Cardiac fibroblast (primary cell): ENCODE results near the gene C1orf167.

ENCODE experiments used
- DNase-seq, 2 donors: peaks; one replicate each; pipeline versions ENCODE4 v3.0.0 to v3.0.0-alpha.2; 2010; ENCODE audit warnings: low read depth in 2 of 2
- H3K4me3 ChIP-seq, 2 donors: replicated peaks in 1 of 2; 1 replicate in 1 of 2; 2 replicates in 1 of 2; pipeline ENCODE4 v1.5.1; 2011; ENCODE audit warnings: low read depth in 2 of 2, low read length in 2 of 2, mild to moderate bottlenecking in 2 of 2, moderate library complexity in 1 of 2
- CTCF ChIP-seq: IDR thresholded peaks from one replicate; pipeline ENCODE4 v1.5.1; 2011; ENCODE audit warnings: low read depth, mild to moderate bottlenecking, low read length, inconsistent platforms

Gene C1orf167

DNA sequence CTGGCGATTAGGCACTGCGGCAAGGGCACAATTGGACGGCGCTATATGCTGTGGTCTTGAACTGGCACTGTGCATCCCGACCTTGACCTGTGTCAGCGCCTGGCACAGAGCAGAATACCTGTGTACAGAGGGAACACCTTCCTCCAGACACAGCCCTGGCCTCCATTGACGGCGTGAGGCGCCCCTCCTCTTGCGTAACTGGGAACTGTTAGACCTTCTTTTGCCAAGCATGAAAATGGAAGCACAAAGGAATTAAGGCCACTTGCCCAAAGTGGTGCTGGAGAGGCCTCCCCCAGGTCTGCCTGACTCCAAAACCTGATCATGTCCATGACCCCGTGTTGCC is 32.9 kb upstream of the C1orf167 start:
- no peak for DNase-seq
- TF ChIP-seq CTCF = no peak
- H3K4me3 ChIP-seq = no peak overlapping the region

- H3K4me3 ChIP-seq = no peak overlapping the region
- TF ChIP-seq CTCF = no peak
- peak in 1 of 2 donors; percentile 10 for DNase-seq
These were observed 32.2 kb upstream of the C1orf167 start for GRCh38 chr1:11729498-11730428.

- no peak overlapping the region for H3K4me3 ChIP-seq
- no peak for TF ChIP-seq CTCF
- peak; percentile 65 to 68 for DNase-seq
These were observed 31.5 kb upstream of the C1orf167 start for GRCh38 chr1:11730429-11730891.

DNA sequence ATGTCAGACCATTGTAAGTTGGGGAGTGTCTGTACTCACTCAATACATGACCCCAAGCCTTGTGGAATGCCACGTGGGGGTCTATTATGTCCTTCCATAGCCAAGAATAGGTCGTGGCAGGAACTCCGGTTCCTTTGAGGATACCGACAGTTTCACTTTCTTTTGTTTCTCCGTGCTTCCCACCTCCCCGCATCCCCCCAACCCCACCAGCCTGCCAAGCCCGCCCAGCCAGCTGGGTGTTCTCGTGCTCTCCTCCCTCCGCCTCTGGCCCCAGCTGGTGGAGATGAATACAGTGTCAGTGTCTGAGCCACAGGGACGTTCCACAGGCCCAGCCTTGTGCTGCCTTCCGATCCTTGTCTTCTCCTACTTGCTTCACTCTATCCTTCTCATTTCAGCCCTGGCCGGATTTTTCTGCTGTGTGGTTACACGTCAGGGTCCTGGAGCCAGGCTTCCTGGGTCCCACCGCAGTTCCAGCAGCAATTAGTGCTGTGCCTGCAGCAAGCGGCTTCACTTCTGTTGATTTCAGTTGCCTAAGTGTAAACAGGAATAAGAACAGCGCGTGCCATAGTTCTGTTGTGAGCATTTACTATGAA is 30.2 kb upstream of the C1orf167 start:
- DNase-seq = peak; percentile 61 to 77
- peak overlapping the region; percentile 9 to 39 for H3K4me3 ChIP-seq

DNA sequence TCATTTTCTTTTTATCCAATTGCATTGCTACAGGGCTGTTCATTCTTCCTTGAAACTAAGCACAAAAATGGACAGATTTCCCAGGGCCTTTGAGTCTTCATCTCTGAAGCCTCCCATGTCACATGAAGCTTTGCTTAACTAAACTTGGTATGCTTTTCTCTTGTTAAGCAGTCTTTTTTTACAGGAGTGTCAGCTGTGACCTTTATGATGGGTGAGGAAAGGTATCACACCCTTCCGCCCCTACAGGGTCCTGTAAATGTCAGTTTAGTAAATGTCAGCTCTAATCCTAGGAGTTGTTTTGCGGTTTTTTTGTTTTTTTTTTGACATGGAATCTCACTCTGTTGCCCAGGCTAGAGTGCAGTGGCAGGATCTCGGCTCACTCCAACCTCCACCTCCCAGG is 28.7 kb upstream of the C1orf167 start:
- H3K4me3 ChIP-seq = no peak overlapping the region
- TF ChIP-seq CTCF = no peak
- no peak for DNase-seq

More for the DNA sequence above, 30.2 kb upstream of the C1orf167 start:
- no peak for TF ChIP-seq CTCF

- no peak for DNase-seq
- TF ChIP-seq CTCF = no peak
- peak overlapping the region; percentile 98 to 99 for H3K4me3 ChIP-seq
These were observed 26.5 kb upstream of the C1orf167 start for GRCh38 chr1:11735531-11735853.
